Endothelial cell of umbilical vein (primary cell): Measurements from ENCODE around the gene GALNT2.

Experiments used
- EZH2 ChIP-seq: IDR thresholded peaks from 2 replicates; pipeline ENCODE4 v1.6.1; 2012; ENCODE audit warnings: borderline replicate concordance, low read depth, mild to moderate bottlenecking, moderate library complexity, low read length, inconsistent platforms; ENCODE audit not compliant: severe bottlenecking
- MYC ChIP-seq: IDR thresholded peaks from one replicate; pipeline ENCODE4 v1.6.1; 2011; ENCODE audit warnings: mild to moderate bottlenecking, low read depth, low read length

GRCh38 chr1:230094746-230095145 is 27.7 kb downstream of the GALNT2 start:
- TF ChIP-seq MYC = no peak
- TF ChIP-seq EZH2 = no peak
